Type B pancreatic cell (in vitro differentiated cells): Measurements from ENCODE around the gene MTR. TPM values are rescaled to one million over a fixed set of nuclear protein-coding genes. Genes with fewer than 3 reads are reported as not detected.

Experiments
- DNase-seq: peaks from one replicate; pipeline ENCODE4 v3.0.0; 2021; ENCODE audit warnings: mixed read lengths; ENCODE audit not compliant: unreplicated experiment; ENCODE audit errors: extremely low spot score
- H3K27ac Mint-ChIP-seq: 2 replicates; pipeline ENCODE4 v1.8.0; 2021; ENCODE audit warnings: mild to moderate bottlenecking, mixed read lengths
- H3K27me3 Mint-ChIP-seq: 2 replicates; pipeline ENCODE4 v1.8.0; 2021; ENCODE audit warnings: mixed read lengths
- H3K36me3 Mint-ChIP-seq: 2 replicates; pipeline ENCODE4 v1.8.0; 2021; ENCODE audit warnings: mixed read lengths
- H3K4me1 Mint-ChIP-seq: one replicate; pipeline ENCODE4 v1.8.0; 2021; ENCODE audit warnings: mixed read lengths; ENCODE audit not compliant: unreplicated experiment
- H3K4me3 Mint-ChIP-seq: 2 replicates; pipeline ENCODE4 v1.8.0; 2021; ENCODE audit warnings: mild to moderate bottlenecking, mixed read lengths
- H3K9me3 Mint-ChIP-seq: 2 replicates; pipeline ENCODE4 v1.8.0; 2021; ENCODE audit warnings: mixed read lengths
- CTCF ChIP-seq: fragments of 200-600 bp; sonication (generic); conservative IDR thresholded peaks from 2 replicates; pipeline ENCODE4 v1.5.0; 2021; ENCODE audit warnings: antibody characterized with exemption, mild to moderate bottlenecking
- total RNA-seq: library from RNA; stranded (reverse); gene quantifications from 2 replicates; pipeline ENCODE4 v1.2.1, GENCODE V29; 2021; ENCODE audit warnings: low replicate concordance

Gene MTR
- total RNA-seq, 1 donor from 2014 or later: 44.1 TPM

- Mint-ChIP-seq H3K27ac (no peak overlapping the region), H3K9me3 (no peaks in the 10 kb centered on the region), H3K27me3 (no peaks in the 10 kb centered on the region), H3K4me1 (peaks cover 6% of the 10 kb centered on the region), H3K36me3 (peaks cover 45% of the 10 kb centered on the region), H3K4me3 (no peak overlapping the region)
- no peak for TF ChIP-seq CTCF
- DNase-seq: no peak
These were observed 41.1 kb downstream of the MTR start for GRCh38 chr1:236836157-236836556.

GRCh38 chr1:236837115-236837514 lies 42.0 kb downstream of the MTR start:
- peaks cover 6% of the 10 kb centered on the region for H3K4me1 Mint-ChIP-seq
- H3K36me3 Mint-ChIP-seq: peaks cover 42% of the 10 kb centered on the region
- no peak overlapping the region for H3K4me3 Mint-ChIP-seq
- TF ChIP-seq CTCF: no peak
- DNase-seq: no peak
- H3K9me3 Mint-ChIP-seq: no peaks in the 10 kb centered on the region
- H3K27ac Mint-ChIP-seq: no peak overlapping the region
- H3K27me3 Mint-ChIP-seq: no peaks in the 10 kb centered on the region

GRCh38 chr1:236837897-236838296 lies 42.8 kb downstream of the MTR start:
- Mint-ChIP-seq H3K27me3 (no peaks in the 10 kb centered on the region), H3K9me3 (no peaks in the 10 kb centered on the region), H3K4me3 (no peak overlapping the region), H3K36me3 (peaks cover 39% of the 10 kb centered on the region), H3K4me1 (peaks cover 6% of the 10 kb centered on the region), H3K27ac (no peak overlapping the region)
- DNase-seq: no peak
- TF ChIP-seq CTCF: no peak

- no peaks in the 10 kb centered on the region for H3K4me1 Mint-ChIP-seq
- no peak overlapping the region for H3K27ac Mint-ChIP-seq
- no peaks in the 10 kb centered on the region for H3K9me3 Mint-ChIP-seq
- H3K4me3 Mint-ChIP-seq: no peak overlapping the region
- H3K27me3 Mint-ChIP-seq: no peaks in the 10 kb centered on the region
- no peak for DNase-seq
- no peak for TF ChIP-seq CTCF
- H3K36me3 Mint-ChIP-seq: peaks cover 20% of the 10 kb centered on the region
These were observed 46.2 kb downstream of the MTR start for GRCh38 chr1:236841341-236841740.

GRCh38 chr1:236844499-236845271 lies 49.6 kb downstream of the MTR start:
- Mint-ChIP-seq H3K9me3 (no peaks in the 10 kb centered on the region), H3K27ac (no peak overlapping the region), H3K4me3 (no peak overlapping the region), H3K27me3 (no peaks in the 10 kb centered on the region), H3K36me3 (peaks cover 25% of the 10 kb centered on the region), H3K4me1 (no peaks in the 10 kb centered on the region)
- no peak for DNase-seq
- TF ChIP-seq CTCF: no peak
